ENCODE results near the gene SPATA45. TPM values are rescaled to one million over a fixed set of nuclear protein-coding genes. Genes with fewer than 3 reads are reported as not detected.

Gene SPATA45
- total and polyA plus RNA-seq, 2 of the 8 experiments (the other 6 are each of a cell fraction or from before 2014, with no cell fraction given): 0.21 to 0.65 TPM

GRCh38 chr1:212791261-212791675 lies 56.2 kb downstream of the SPATA45 start:
- H4K20me1 ChIP-seq (replicated peaks in 1 of 2; ENCODE audit: control insufficient read depth in 1 of 2, insufficient read depth in 2 of 2, low read length in 2 of 2): no peaks in the 10 kb centered on the region
- peak overlapping the region; percentile 93 for H4K5ac ChIP-seq (ENCODE audit: insufficient read length, low read depth, low read length)
- peaks cover 0 to 38% of the 10 kb centered on the region in 2 experiments; a peak in 2 of 4 replicates for H3K79me2 ChIP-seq (ENCODE audit: control insufficient read depth in 1 of 2, insufficient read depth in 2 of 2, low read length in 2 of 2)
- H4K91ac ChIP-seq (replicated peaks; ENCODE audit: insufficient read length, low read length): peak overlapping the region; percentile 83
- CTCF ChIA-PET (ENCODE audit: partially characterized antibody): interaction anchor here (0.8 to 2.2 kb wide), 7 partner anchors 18 to 334 kb away, joined by 3 to 6 read pairs (median 4); no protein-coding TSS in a partner anchor
- TF ChIP-seq KDM1A (IDR thresholded peaks at IDR 0.05; ENCODE audit: borderline replicate concordance, low read length): peak; percentile 13; the same call in 1 of the 2 replicates
- TF ChIP-seq KDM4A (IDR thresholded peaks at IDR 0.05; ENCODE audit: low read depth, low read length, severe bottlenecking): peak; percentile 94
- TF ChIP-seq BCL11A (IDR thresholded peaks at IDR 0.05; ENCODE audit: low read depth in 2 of 2, low read length in 2 of 2): no peak
- peaks cover 0 to 13% (median 6%) of the 10 kb centered on the region in 4 experiments; a peak in 3 of 8 replicates for H3K36me3 ChIP-seq (ENCODE audit: control insufficient read depth in 2 of 4, insufficient read depth in 4 of 4, low read length in 3 of 4)
- no peak overlapping the region for H3K14ac ChIP-seq (ENCODE audit: insufficient read length)
- H3K79me1 ChIP-seq (ENCODE audit: low read depth, low read length): no peaks in the 10 kb centered on the region; the same call in 1 of the 2 replicates
- no peaks in the 10 kb centered on the region for H3K27me3 ChIP-seq (replicated peaks in 1 of 4; ENCODE audit: control insufficient read depth in 3 of 4, extremely low read depth in 1 of 4, insufficient read depth in 3 of 4, low read length in 3 of 4)
- FAIRE-seq (no peak), DNase-seq (ENCODE audit: low read depth in 1 of 2, low spot score in 2 of 2) (no peak)
- H4K8ac ChIP-seq (ENCODE audit: extremely low read depth, insufficient read depth, low read length): peak overlapping the region; percentile 99
- no peak overlapping the region for H2BK120ac ChIP-seq (replicated peaks; ENCODE audit: low read depth, low read length)
- peaks cover 0 to 4% (median 0%) of the 10 kb centered on the region in 4 experiments; a peak in 3 of 7 replicates for H3K4me1 ChIP-seq (replicated peaks in 1 of 4; ENCODE audit: control insufficient read depth in 3 of 4, insufficient read depth in 4 of 4, low read length in 3 of 4)
- peak overlapping the region; percentile 93 for H2BK5ac ChIP-seq (ENCODE audit: low read depth, low read length)
- no peak overlapping the region; the same call in 1 of the 2 replicates for H2BK12ac ChIP-seq (ENCODE audit: low read depth, low read length)
- no peak overlapping the region for H2BK20ac ChIP-seq (ENCODE audit: low read length)
- H3K4me2 ChIP-seq (ENCODE audit: insufficient read depth in 1 of 2, low read depth in 2 of 2, low read length in 2 of 2): peak overlapping the region; percentile 60 to 87
- no peak overlapping the region for H3K23ac ChIP-seq (ENCODE audit: insufficient read length)
- H3K9ac ChIP-seq (replicated peaks in 1 of 4; ENCODE audit: extremely low read depth in 1 of 4, low read depth in 3 of 4, low read length in 3 of 4): peak overlapping the region; percentile 56 to 94 (median 85)
- peaks cover 2% of the 10 kb centered on the region; the same call in 1 of the 2 replicates for H3K23me2 ChIP-seq (ENCODE audit: low read depth, low read length)
- no peaks in the 10 kb centered on the region for H3K9me3 ChIP-seq (ENCODE audit: insufficient read depth in 2 of 2, low read depth in 1 of 2, low read length in 1 of 2)
- H2BK15ac ChIP-seq (ENCODE audit: low read length): no peak overlapping the region
- 3% methylated on average over 22 of the region's 22 CpGs; no CpG with 5 or more reads in 1 of the 2 experiments for WGBS, 2 experiments (ENCODE audit: extremely low coverage in 1 of 2, insufficient coverage in 1 of 2, insufficient read length in 1 of 2, insufficient replicate concordance in 2 of 2, low coverage in 1 of 2, low lambda C conversion rate in 2 of 2, missing lambda C conversion rate in 1 of 2)
- H3K56ac ChIP-seq (replicated peaks; ENCODE audit: insufficient read length, low read depth, low read length): peak overlapping the region; percentile 24
- H3K18ac ChIP-seq (ENCODE audit: extremely low read depth, low read length): peak overlapping the region; percentile 81
- H2AK5ac ChIP-seq (ENCODE audit: low read depth, low read length): no peak overlapping the region
- peak overlapping the region; percentile 94 for H3K27ac ChIP-seq (ENCODE audit: low read depth, low read length)
- peak overlapping the region; percentile 77 to 99 (median 88) for H3K4me3 ChIP-seq (ENCODE audit: extremely low read depth in 1 of 4, insufficient read depth in 2 of 4, low read depth in 3 of 4, low read length in 4 of 4)
- POLR2A ChIA-PET (ENCODE audit: partially characterized antibody): interaction anchor here (0.7 to 3.3 kb wide), 17 partner anchors 10 to 184 kb away, joined by 3 to 19 read pairs (median 4); partner anchors contain the start of gene FLVCR1
- peak overlapping the region; percentile 91; the same call in 1 of the 2 replicates for H2AFZ ChIP-seq (ENCODE audit: low read length)
- H3K4ac ChIP-seq (replicated peaks; ENCODE audit: insufficient read length, low read depth, low read length): no peak overlapping the region

Measured in H1 (cell line).